Endothelial cell of umbilical vein (primary cell): ENCODE measurements around the gene DUOXA1. TPM values are rescaled to one million over a fixed set of nuclear protein-coding genes. Genes with fewer than 3 reads are reported as not detected.

Experiments
- BruUV-seq: library from RNA; stranded (reverse); fragments of 400-500 nt; replicated peaks from 2 replicates; lab custom pipeline; 2021; lab: Mats Ljungman, UMichigan
- CTCF ChIA-PET: fragments of 300-600, 350-600 bp; sonication (Branson Sonifier 250); formaldehyde crosslinking; loops from one replicate; lab custom pipeline; 2021; ENCODE audit warnings: antibody characterized with exemption, inconsistent platforms; lab: Charles Lee
- POLR2A ChIA-PET: fragments of 300-600, 350-600 bp; sonication (Branson Sonifier 250); formaldehyde crosslinking; loops from one replicate; lab custom pipeline; 2021; ENCODE audit warnings: antibody characterized with exemption, inconsistent platforms; lab: Charles Lee
- DNase-seq: peaks from one replicate; pipeline ENCODE4 v3.0.0-alpha.2; 2011; ENCODE audit warnings: low read depth, low spot score
- FAIRE-seq: peaks from 2 replicates; lab custom pipeline; 2011; peaks lifted over from hg19 to GRCh38; lab: Jason Lieb, UNC
- H2AFZ ChIP-seq: 2 replicates; pipeline ENCODE4 v1.6.0; 2012; ENCODE audit warnings: low read depth, low read length, control low read depth, inconsistent platforms
- H3K27ac ChIP-seq: 2 replicates; pipeline ENCODE4 v1.5.1; 2011; ENCODE audit warnings: low read depth, mild to moderate bottlenecking, control low read depth, low read length, moderate library complexity; ENCODE audit not compliant: insufficient read depth
- H3K27me3 ChIP-seq, 2 experiments: 2 replicates each; pipeline versions ENCODE4 v1.6.0 to v1.6.1; 2011; ENCODE audit warnings: low read length in 2 of 2, mixed read lengths in 1 of 2; ENCODE audit not compliant: control insufficient read depth in 2 of 2, insufficient read depth in 2 of 2
- H3K36me3 ChIP-seq, 2 experiments: 2 replicates in 1 of 2; 3 replicates in 1 of 2; pipeline ENCODE4 v1.5.1; 2011; ENCODE audit warnings: low read length in 2 of 2, mild to moderate bottlenecking in 1 of 2, moderate library complexity in 1 of 2; ENCODE audit not compliant: control insufficient read depth in 2 of 2, insufficient read depth in 2 of 2; ENCODE audit errors: extremely low read depth in 1 of 2
- H3K4me1 ChIP-seq: 3 replicates; pipeline ENCODE4 v1.5.1; 2011; ENCODE audit warnings: mild to moderate bottlenecking, low read length; ENCODE audit not compliant: control insufficient read depth, insufficient read depth; ENCODE audit errors: extremely low read depth
- H3K4me2 ChIP-seq: 2 replicates; pipeline ENCODE4 v1.6.1; 2011; ENCODE audit warnings: low read length, control low read depth, mixed read lengths; ENCODE audit not compliant: insufficient read depth
- H3K4me3 ChIP-seq, 3 experiments: fragments of 200-600 bp in 1 of 3; sonication (generic), shearing (Covaris generic) in 1 of 3; replicated peaks in 1 of 3; 2 replicates each; pipeline ENCODE4 v1.5.1; 2011 to 2016; ENCODE audit warnings: control low read depth in 3 of 3, low read length in 3 of 3, mild to moderate bottlenecking in 2 of 3, inconsistent platforms in 1 of 3, low read depth in 1 of 3, moderate library complexity in 1 of 3; ENCODE audit not compliant: insufficient read depth in 1 of 3
- H3K79me2 ChIP-seq: 2 replicates; pipeline ENCODE4 v1.6.0; 2012; ENCODE audit warnings: low read length, inconsistent platforms; ENCODE audit not compliant: control insufficient read depth, insufficient read depth
- H3K9ac ChIP-seq: replicated peaks from 2 replicates; pipeline ENCODE3; 2011; ENCODE audit warnings: low read length, control low read depth; ENCODE audit not compliant: insufficient read depth; ENCODE audit errors: extremely low read depth
- H3K9me1 ChIP-seq: replicated peaks from 3 replicates; pipeline ENCODE4 v1.6.0; 2011; ENCODE audit warnings: mild to moderate bottlenecking, low read length; ENCODE audit not compliant: control insufficient read depth, insufficient read depth; ENCODE audit errors: extremely low read depth
- H3K9me3 ChIP-seq: replicated peaks from 2 replicates; pipeline ENCODE4 v1.5.1; 2012; ENCODE audit warnings: low read length, inconsistent platforms; ENCODE audit not compliant: control insufficient read depth, insufficient read depth
- H4K20me1 ChIP-seq: replicated peaks from 2 replicates; pipeline ENCODE3; 2011; ENCODE audit warnings: mild to moderate bottlenecking, low read length; ENCODE audit not compliant: control insufficient read depth, insufficient read depth; ENCODE audit errors: extremely low read depth
- CTCF ChIP-seq, 2 donors: IDR thresholded peaks; 1 replicate in 1 of 2; 2 replicates in 1 of 2; pipeline ENCODE4 v1.5.1; 2011; ENCODE audit warnings: low read length in 2 of 2, mild to moderate bottlenecking in 2 of 2, moderate library complexity in 2 of 2, control low read depth in 1 of 2, inconsistent platforms in 1 of 2, low read depth in 1 of 2; ENCODE audit not compliant: insufficient read depth in 1 of 2; ENCODE audit errors: extremely low read depth in 1 of 2
- EZH2 ChIP-seq: IDR thresholded peaks from 2 replicates; pipeline ENCODE4 v1.6.1; 2012; ENCODE audit warnings: borderline replicate concordance, low read depth, mild to moderate bottlenecking, moderate library complexity, low read length, inconsistent platforms; ENCODE audit not compliant: severe bottlenecking
- FOS ChIP-seq: IDR thresholded peaks from 2 replicates; pipeline ENCODE4 v1.6.1; 2011; ENCODE audit warnings: mild to moderate bottlenecking, low read length, moderate library complexity, borderline replicate concordance; ENCODE audit not compliant: insufficient read depth
- GATA2 ChIP-seq: IDR thresholded peaks from 2 replicates; pipeline ENCODE4 v1.7.0; 2011; ENCODE audit warnings: low read depth, mild to moderate bottlenecking, moderate library complexity, mixed read lengths, low read length; ENCODE audit not compliant: insufficient read length, insufficient read depth
- JUN ChIP-seq: IDR thresholded peaks from 2 replicates; pipeline ENCODE4 v1.6.1; 2011; ENCODE audit warnings: borderline replicate concordance, low read depth; ENCODE audit not compliant: insufficient read length, insufficient read depth
- MAX ChIP-seq: IDR thresholded peaks from 2 replicates; pipeline ENCODE4 v1.6.1; 2011; ENCODE audit not compliant: insufficient read depth, insufficient read length
- MYC ChIP-seq: IDR thresholded peaks from one replicate; pipeline ENCODE4 v1.6.1; 2011; ENCODE audit warnings: mild to moderate bottlenecking, low read depth, low read length
- POLR2A ChIP-seq: IDR thresholded peaks from 2 replicates; pipeline ENCODE4 v1.6.1; 2012; ENCODE audit warnings: low read depth, mild to moderate bottlenecking, control low read depth, low read length
- POLR2AphosphoS5 ChIP-seq: IDR thresholded peaks from 2 replicates; pipeline ENCODE4 v1.6.1; 2012; ENCODE audit warnings: low read depth, mild to moderate bottlenecking, control low read depth, low read length, moderate library complexity; ENCODE audit not compliant: insufficient read depth
- dilution Hi-C: fragments of 300-500 bp; cut with MboI; formaldehyde crosslinking; loops from one replicate; pipeline ENCODE4 v1.15.0; 2019; ENCODE audit warnings: low sequenced_read_pairs; ENCODE audit not compliant: extremely low pct_ligation_motif_present
- intact Hi-C: fragments of 100-400 bp; cut with micrococcal nuclease; formaldehyde crosslinking; loops from one replicate; pipeline ENCODE4 v1.10.0; 2022
- polyA plus RNA-seq, 4 experiments: library from polyadenylated mRNA; depleted of rRNA in 3 of 4; stranded (reverse) in 3 of 4; unstranded in 1 of 4; fragments of >200 nt; gene quantifications; 2 replicates each; pipeline versions ENCODE4 v1.2.1 to v1.2.3, GENCODE V29; 2011 to 2012; ENCODE audit warnings: missing spikeins in 1 of 4
- total RNA-seq: library from RNA; stranded (reverse); gene quantifications from 2 replicates; pipeline ENCODE4 v1.2.3, GENCODE V29; 2021

Gene DUOXA1
- total and polyA plus RNA-seq, 2 donors (not counting 3 experiments of a cell fraction or from before 2014, with no cell fraction given), result 0.07 TPM; not detected in 1

GRCh38 chr15:45133561-45133920 is 3.9 kb upstream of the DUOXA1 start:
- Histone ChIP-seq H2AFZ (no peak overlapping the region), H3K9ac (no peak overlapping the region), H3K79me2 (no peaks in the 10 kb centered on the region), H3K27me3 (peaks cover 69 to 72% of the 10 kb centered on the region in 2 experiments), H4K20me1 (no peaks in the 10 kb centered on the region), H3K4me3 (no peak overlapping the region), H3K4me1 (no peaks in the 10 kb centered on the region), H3K4me2 (no peak overlapping the region), H3K36me3 (no peaks in the 10 kb centered on the region), H3K27ac (no peak overlapping the region), H3K9me3 (no peaks in the 10 kb centered on the region), H3K9me1 (no peaks in the 10 kb centered on the region)
- FAIRE-seq (no peak), DNase-seq (no peak)
- no TSS peak for BruUV-seq
- ChIA-PET CTCF (interaction anchor here (1.2 to 3.5 kb wide), 3 partner anchors 9 to 15 kb away, joined by 3 to 22 read pairs (median 10); no protein-coding TSS in a partner anchor), POLR2A (no interaction called here)
- no peak for TF ChIP-seq EZH2
- no peak for TF ChIP-seq MYC
- no peak for TF ChIP-seq GATA2
- no peak for TF ChIP-seq JUN
- TF ChIP-seq FOS, result no peak
- no peak for TF ChIP-seq MAX
- TF ChIP-seq POLR2A, result no peak
- TF ChIP-seq POLR2AphosphoS5, result no peak
- no peak for TF ChIP-seq CTCF (IDR thresholded peaks at IDR 0.05; ENCODE audit: extremely low read depth in 1 of 2, insufficient read depth in 1 of 2, low read depth in 1 of 2, low read length in 2 of 2)
- dilution Hi-C loops, result no loop called here
- intact Hi-C loops, result no loop called here
